Hepatocyte (in vitro differentiated cells): Measurements from ENCODE around the gene RSPH1. TPM values are rescaled to one million over a fixed set of nuclear protein-coding genes. Genes with fewer than 3 reads are reported as not detected.

ENCODE experiments used
- DNase-seq: peaks from one replicate; pipeline ENCODE4 v3.0.0-alpha.2; 2016; ENCODE audit warnings: low spot score
- H2AFZ ChIP-seq: fragments of 200-600 bp; sonication (generic); 2 replicates; pipeline ENCODE4 v1.6.0; 2016; ENCODE audit warnings: antibody characterized with exemption, mild to moderate bottlenecking
- H3K27ac ChIP-seq: fragments of 200-600 bp; sonication (generic); 2 replicates; pipeline ENCODE4 v1.5.1; 2016; ENCODE audit warnings: mild to moderate bottlenecking
- H3K27me3 ChIP-seq: fragments of 200-600 bp; sonication (generic); 2 replicates; pipeline ENCODE4 v1.6.1; 2016
- H3K36me3 ChIP-seq: fragments of 200-600 bp; sonication (generic); replicated peaks from 2 replicates; pipeline ENCODE4 v1.5.1; 2016; ENCODE audit warnings: low read depth; ENCODE audit not compliant: insufficient read depth
- H3K4me1 ChIP-seq: fragments of 200-600 bp; sonication (generic); 2 replicates; pipeline ENCODE4 v1.5.1; 2016; ENCODE audit warnings: mild to moderate bottlenecking, moderate library complexity; ENCODE audit not compliant: insufficient read depth
- H3K4me2 ChIP-seq: fragments of 200-600 bp; sonication (generic); 2 replicates; pipeline ENCODE4 v1.6.0; 2016
- H3K4me3 ChIP-seq: fragments of 200-600 bp; sonication (generic); 2 replicates; pipeline ENCODE4 v1.5.1; 2016; ENCODE audit warnings: mild to moderate bottlenecking
- H3K79me2 ChIP-seq: fragments of 200-600 bp; sonication (generic); 2 replicates; pipeline ENCODE4 v1.6.0; 2017; ENCODE audit warnings: mild to moderate bottlenecking
- H3K9me2 ChIP-seq: fragments of 200-600 bp; sonication (generic); replicated peaks from 2 replicates; pipeline ENCODE4 v1.6.0; 2017; ENCODE audit warnings: mild to moderate bottlenecking; ENCODE audit not compliant: insufficient read depth
- H3K9me3 ChIP-seq: fragments of 200-600 bp; sonication (generic); 2 replicates; pipeline ENCODE4 v1.5.1; 2016; ENCODE audit warnings: low read depth, mild to moderate bottlenecking
- H4K20me1 ChIP-seq: fragments of 200-600 bp; sonication (generic); 2 replicates; pipeline ENCODE4 v1.6.0; 2016; ENCODE audit warnings: mild to moderate bottlenecking; ENCODE audit not compliant: insufficient read depth, poor library complexity, severe bottlenecking
- EZH2 ChIP-seq: fragments of 200-600 bp; sonication (generic); IDR thresholded peaks from 2 replicates; pipeline ENCODE4 v1.6.1; 2016; ENCODE audit warnings: antibody characterized with exemption, mild to moderate bottlenecking, borderline replicate concordance
- EZH2phosphoT487 ChIP-seq: fragments of 200-600 bp; sonication (generic); IDR thresholded peaks from one replicate; pipeline ENCODE4 v1.6.1; 2018; ENCODE audit warnings: antibody characterized with exemption, mild to moderate bottlenecking, low read depth, moderate library complexity; ENCODE audit not compliant: unreplicated experiment, severe bottlenecking
- WGBS: methylation state at CpG from one replicate; pipeline ENCODE4 v1.1.6; 2016; ENCODE audit warnings: low lambda C conversion rate; ENCODE audit errors: missing lambda C conversion rate; 5-methylcytosine and 5-hydroxymethylcytosine counted together
- polyA plus RNA-seq: library from polyadenylated mRNA; unstranded; fragments of >200 nt; fragmentation: Nextera tagmentation; extraction: Ambion mirVana; gene quantifications from 2 replicates; pipeline ENCODE4 v1.2.1, GENCODE V29; 2016
- total RNA-seq: library from RNA; depleted of rRNA; stranded (reverse); fragments of >200 nt; gene quantifications from 2 replicates; pipeline ENCODE4 v1.2.3, GENCODE V29; 2014
- TF ChIP-seq, protein P1 (sequence below): fragments of 200-600 bp; sonication (generic); IDR thresholded peaks from 2 replicates; pipeline ENCODE4 v1.5.1; 2016; ENCODE audit warnings: antibody characterized with exemption, mild to moderate bottlenecking; ENCODE audit not compliant: poor library complexity

Gene RSPH1
- total and polyA plus RNA-seq, 2 experiments from 2014 or later = 1.3 to 1.8 TPM

GRCh38 chr21:42440187-42440792 lies 55.7 kb downstream of the RSPH1 start:
- no peaks in the 10 kb centered on the region for H3K27me3 ChIP-seq

DNA sequence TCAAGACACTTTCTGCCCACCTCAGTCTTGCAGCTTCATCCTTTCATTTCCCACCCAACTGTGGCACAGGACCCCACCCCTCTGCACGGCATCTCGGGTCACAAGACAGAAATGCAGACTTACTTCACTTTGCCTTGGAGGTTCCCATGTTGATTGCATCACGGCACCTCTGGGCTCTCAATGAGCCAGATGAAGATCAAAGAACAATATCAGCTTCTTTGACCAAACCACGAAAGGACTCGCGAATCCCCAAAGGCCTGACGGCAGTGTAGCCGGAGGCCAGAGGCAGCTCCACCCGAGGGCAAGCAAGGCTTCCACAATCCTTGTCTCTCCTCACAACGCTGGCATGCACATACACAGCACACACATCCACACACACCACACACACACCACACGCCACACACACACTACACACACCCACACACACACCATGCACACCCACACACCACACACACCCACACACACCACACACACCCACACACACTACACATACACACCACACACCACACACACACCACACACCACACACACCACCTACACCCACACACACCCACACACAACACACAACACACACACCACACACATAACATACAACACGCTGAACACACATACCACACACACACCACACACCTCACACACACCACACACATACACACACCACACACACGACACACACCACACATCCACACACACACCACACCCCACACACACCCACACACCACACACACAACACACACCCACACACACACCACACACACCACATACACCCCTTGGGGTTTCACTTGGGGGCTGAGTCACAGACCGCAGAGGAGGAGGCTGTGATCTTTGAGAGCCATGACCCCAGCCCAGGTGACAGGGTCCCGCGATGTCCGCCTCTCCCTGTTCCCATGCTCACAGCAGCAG lies 56.5 kb downstream of the RSPH1 start:
- Histone ChIP-seq H3K4me1 (no peaks in the 10 kb centered on the region), H3K36me3 (no peaks in the 10 kb centered on the region), H3K79me2 (no peaks in the 10 kb centered on the region), H3K4me2 (no peak overlapping the region), H3K27ac (no peak overlapping the region), H3K4me3 (no peak overlapping the region), H2AFZ (no peak overlapping the region), H3K9me3 (no peaks in the 10 kb centered on the region), H3K27me3 (no peaks in the 10 kb centered on the region), H4K20me1 (no peaks in the 10 kb centered on the region), H3K9me2 (no peaks in the 10 kb centered on the region)
- WGBS = 87% methylated on average over 17 of the region's 17 CpGs
- TF ChIP-seq EZH2phosphoT487 (no peak), EZH2 (no peak)
- TF ChIP-seq, protein P1, sequence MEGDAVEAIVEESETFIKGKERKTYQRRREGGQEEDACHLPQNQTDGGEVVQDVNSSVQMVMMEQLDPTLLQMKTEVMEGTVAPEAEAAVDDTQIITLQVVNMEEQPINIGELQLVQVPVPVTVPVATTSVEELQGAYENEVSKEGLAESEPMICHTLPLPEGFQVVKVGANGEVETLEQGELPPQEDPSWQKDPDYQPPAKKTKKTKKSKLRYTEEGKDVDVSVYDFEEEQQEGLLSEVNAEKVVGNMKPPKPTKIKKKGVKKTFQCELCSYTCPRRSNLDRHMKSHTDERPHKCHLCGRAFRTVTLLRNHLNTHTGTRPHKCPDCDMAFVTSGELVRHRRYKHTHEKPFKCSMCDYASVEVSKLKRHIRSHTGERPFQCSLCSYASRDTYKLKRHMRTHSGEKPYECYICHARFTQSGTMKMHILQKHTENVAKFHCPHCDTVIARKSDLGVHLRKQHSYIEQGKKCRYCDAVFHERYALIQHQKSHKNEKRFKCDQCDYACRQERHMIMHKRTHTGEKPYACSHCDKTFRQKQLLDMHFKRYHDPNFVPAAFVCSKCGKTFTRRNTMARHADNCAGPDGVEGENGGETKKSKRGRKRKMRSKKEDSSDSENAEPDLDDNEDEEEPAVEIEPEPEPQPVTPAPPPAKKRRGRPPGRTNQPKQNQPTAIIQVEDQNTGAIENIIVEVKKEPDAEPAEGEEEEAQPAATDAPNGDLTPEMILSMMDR = no peak
- DNase-seq = no peak

More at GRCh38 chr21:42440187-42440792, 55.7 kb downstream of the RSPH1 start:
- Histone ChIP-seq H3K36me3 (no peaks in the 10 kb centered on the region), H3K9me2 (no peaks in the 10 kb centered on the region), H2AFZ (no peak overlapping the region), H3K9me3 (no peaks in the 10 kb centered on the region), H3K79me2 (no peaks in the 10 kb centered on the region), H3K4me1 (no peaks in the 10 kb centered on the region), H3K4me3 (no peak overlapping the region), H4K20me1 (no peaks in the 10 kb centered on the region), H3K4me2 (no peak overlapping the region), H3K27ac (no peak overlapping the region)
- no peak for TF ChIP-seq EZH2phosphoT487
- TF ChIP-seq, protein P1 = no peak
- no peak for TF ChIP-seq EZH2
- no peak for DNase-seq
- WGBS = 85% methylated on average over 12 of the region's 12 CpGs

DNA sequence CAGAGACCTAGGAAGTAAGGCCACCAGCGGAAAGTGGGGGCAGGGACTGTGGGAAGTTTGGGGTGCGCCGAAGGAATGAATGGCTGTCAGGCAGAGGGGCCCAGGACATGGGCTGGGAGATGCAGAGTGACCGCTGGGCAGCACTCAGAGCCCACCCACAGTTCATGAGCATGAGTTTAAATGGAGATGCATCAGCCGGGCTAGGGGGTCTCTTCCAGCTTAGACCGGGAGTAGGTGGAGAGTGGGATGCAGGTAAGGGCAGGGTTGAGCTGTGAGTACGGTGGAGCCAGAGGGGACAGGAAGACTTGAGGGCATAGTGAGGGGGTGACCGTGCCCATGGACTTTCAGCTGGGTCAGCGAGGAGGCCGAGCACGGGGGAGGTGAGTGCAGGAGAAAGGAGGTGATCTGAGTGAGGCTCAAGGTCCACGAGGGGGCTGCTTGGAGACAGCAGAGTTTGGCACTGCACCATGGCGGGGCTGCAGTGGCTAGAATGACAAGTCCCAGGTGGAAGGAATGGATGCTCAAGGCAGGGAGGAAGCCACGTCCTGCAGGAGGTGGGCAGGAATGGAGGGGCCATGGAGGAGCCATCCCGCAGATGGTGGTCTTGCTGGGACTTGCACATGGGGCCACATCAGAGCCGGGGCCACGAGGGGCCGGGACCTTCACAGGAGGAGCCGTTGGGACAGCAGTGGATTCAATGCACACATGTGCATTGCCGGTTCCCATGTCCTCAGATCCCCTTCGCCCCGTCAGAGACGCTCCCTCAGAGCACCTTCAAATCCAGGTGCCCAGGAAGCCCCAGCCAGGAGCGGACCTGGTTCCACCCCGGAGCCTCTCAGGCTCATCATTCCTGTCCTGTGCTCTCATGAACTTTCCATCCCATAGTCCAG lies 57.5 kb downstream of the RSPH1 start:
- no peaks in the 10 kb centered on the region for H4K20me1 ChIP-seq
- WGBS = 89% methylated on average over 23 of the region's 25 CpGs
- H3K79me2 ChIP-seq = no peaks in the 10 kb centered on the region
- H3K27ac ChIP-seq = no peak overlapping the region
- no peak overlapping the region for H2AFZ ChIP-seq
- TF ChIP-seq EZH2 (no peak), EZH2phosphoT487 (no peak)
- TF ChIP-seq, protein P1 = no peak
- no peaks in the 10 kb centered on the region for H3K9me3 ChIP-seq
- H3K36me3 ChIP-seq = no peaks in the 10 kb centered on the region
- no peak overlapping the region for H3K4me3 ChIP-seq
- no peak overlapping the region for H3K4me2 ChIP-seq
- H3K9me2 ChIP-seq = no peaks in the 10 kb centered on the region
- H3K27me3 ChIP-seq = no peaks in the 10 kb centered on the region
- DNase-seq = no peak
- H3K4me1 ChIP-seq = no peaks in the 10 kb centered on the region
